HEK293T (cell line): Measurements from ENCODE around the gene OR2T10.
"Not testable (repeated sequence)": the region's sequence is repeated elsewhere in the genome, so short reads cannot be mapped to it uniquely, and the experiment has no call there.

ENCODE experiments used
- ARNT ChIP-seq: fragments of 450-650 bp; IDR thresholded peaks from 2 replicates; pipeline ENCODE4 v1.6.1; 2017; ENCODE audit warnings: mild to moderate bottlenecking
- BHLHE40 ChIP-seq: fragments of 450-650 bp; IDR thresholded peaks from 2 replicates; pipeline ENCODE4 v1.6.1; 2016; ENCODE audit warnings: mild to moderate bottlenecking, moderate library complexity, borderline replicate concordance
- ELF4 ChIP-seq: fragments of 450-650 bp; IDR thresholded peaks from 2 replicates; pipeline ENCODE4 v1.6.1; 2017; ENCODE audit warnings: antibody characterized with exemption
- FOXM1 ChIP-seq: fragments of 450-650 bp; IDR thresholded peaks from 2 replicates; pipeline ENCODE4 v1.6.1; 2017; ENCODE audit warnings: mild to moderate bottlenecking, borderline replicate concordance
- HDGF ChIP-seq: fragments of 450-650 bp; IDR thresholded peaks from 2 replicates; pipeline ENCODE4 v1.6.1; 2017; ENCODE audit warnings: antibody characterized with exemption, borderline replicate concordance
- LEF1 ChIP-seq: fragments of 450-650 bp; IDR thresholded peaks from 2 replicates; pipeline ENCODE4 v1.6.1; 2017; ENCODE audit warnings: mild to moderate bottlenecking, borderline replicate concordance

DNA sequence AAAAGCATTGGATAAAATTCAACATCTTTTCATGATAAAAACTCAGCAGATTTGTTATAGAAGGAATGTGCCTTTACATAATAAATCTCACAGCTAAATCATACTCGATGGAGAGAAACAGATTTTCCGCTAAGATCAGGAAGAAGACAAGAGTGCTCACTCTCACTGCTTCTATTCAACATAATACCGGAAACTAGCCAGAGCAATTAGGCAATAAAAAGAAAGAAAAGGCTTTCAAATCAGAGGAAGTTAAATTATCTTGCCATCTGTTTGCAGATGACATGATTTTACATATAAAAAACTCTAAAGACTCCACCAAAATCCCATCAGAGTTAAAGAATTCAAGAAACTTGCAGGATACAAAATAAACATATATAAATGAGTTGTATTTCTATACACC, 26.7 kb downstream of the OR2T10 start:
- TF ChIP-seq ARNT, FOXM1, ELF4, LEF1, BHLHE40, HDGF: not testable (repeated sequence)
